Large intestine (tissue), 3 donors: ENCODE data around the gene GLIPR1L1. TPM values are rescaled to one million over a fixed set of nuclear protein-coding genes. Genes with fewer than 3 reads are reported as not detected.

Experiments used
- DNase-seq, 2 donors: peaks; one replicate each; pipeline versions ENCODE4 v3.0.0 to v3.0.0-alpha.2; 2013
- H3K27ac ChIP-seq: one replicate; pipeline ENCODE4 v1.5.1; 2013; ENCODE audit warnings: low read length
- H3K27me3 ChIP-seq: 2 replicates; pipeline ENCODE4 v1.6.1; 2013; ENCODE audit warnings: low read length; ENCODE audit not compliant: control insufficient read depth, insufficient read depth
- H3K36me3 ChIP-seq: 2 replicates; pipeline ENCODE4 v1.6.1; 2013; ENCODE audit warnings: low read length; ENCODE audit not compliant: control insufficient read depth, insufficient read depth
- H3K4me1 ChIP-seq: one replicate; pipeline ENCODE4 v1.6.1; 2013; ENCODE audit warnings: low read length; ENCODE audit not compliant: control insufficient read depth, insufficient read depth
- H3K4me3 ChIP-seq: one replicate; pipeline ENCODE4 v1.5.1; 2013; ENCODE audit warnings: low read length
- H3K9me3 ChIP-seq: one replicate; pipeline ENCODE4 v1.6.1; 2013; ENCODE audit warnings: mild to moderate bottlenecking, low read depth, low read length, moderate library complexity; ENCODE audit not compliant: control insufficient read depth
- WGBS: methylation state at CpG from one replicate; pipeline ENCODE4 v1.1.5; 2013; ENCODE audit warnings: low lambda C conversion rate; ENCODE audit not compliant: insufficient coverage; 5-methylcytosine and 5-hydroxymethylcytosine counted together
- polyA plus RNA-seq: library from polyadenylated mRNA; unstranded; fragments of 120-200 nt; gene quantifications from one replicate; pipeline ENCODE4 v1.2.1, GENCODE V29; 2013

The GLIPR1L1 gene
- polyA plus RNA-seq, 1 donor, result 0.27 TPM

GRCh38 chr12:75390156-75390898 lies 55.9 kb downstream of the GLIPR1L1 start:
- Histone ChIP-seq H3K27ac (no peak overlapping the region), H3K9me3 (no peaks in the 10 kb centered on the region), H3K4me3 (peak overlapping the region; percentile 64), H3K36me3 (no peaks in the 10 kb centered on the region), H3K4me1 (no peaks in the 10 kb centered on the region), H3K27me3 (no peaks in the 10 kb centered on the region)
- DNase-seq, result no peak
- 83% methylated on average over 2 of the region's 6 CpGs for WGBS

GRCh38 chr12:75390899-75391538 lies 56.5 kb downstream of the GLIPR1L1 start, which contains the start of gene GLIPR1L2:
Gene GLIPR1L2, plus strand, starts transcription at chr12:75391089. Its CDS starts 28 bp downstream, at chr12:75391117.
- DNase-seq, result peak; percentile 97
- Histone ChIP-seq H3K27ac (peak within 1 kb of the TSS; percentile 59), H3K4me1 (no peaks in the 10 kb centered on the region), H3K36me3 (no peaks in the 10 kb centered on the region), H3K4me3 (peak within 1 kb of the TSS; percentile 64), H3K27me3 (no peaks in the 10 kb centered on the region), H3K9me3 (no peaks in the 10 kb centered on the region)
- no CpG with 5 or more reads among the region's 36 CpGs for WGBS

- Histone ChIP-seq H3K27me3 (no peaks in the 10 kb centered on the region), H3K4me3 (no peak overlapping the region), H3K36me3 (no peaks in the 10 kb centered on the region), H3K9me3 (no peaks in the 10 kb centered on the region), H3K4me1 (no peaks in the 10 kb centered on the region), H3K27ac (no peak overlapping the region)
- no CpG with 5 or more reads among the region's 1 CpG for WGBS
- DNase-seq, result no peak
These were observed 69.8 kb downstream of the GLIPR1L1 start for GRCh38 chr12:75404231-75404630.

- H3K27me3 ChIP-seq, result no peaks in the 10 kb centered on the region
- no peak overlapping the region for H3K4me3 ChIP-seq
- H3K27ac ChIP-seq, result no peak overlapping the region
- H3K4me1 ChIP-seq, result no peaks in the 10 kb centered on the region
- H3K9me3 ChIP-seq, result no peaks in the 10 kb centered on the region
- no peaks in the 10 kb centered on the region for H3K36me3 ChIP-seq
- no peak for DNase-seq
These were observed 73.2 kb downstream of the GLIPR1L1 start for GRCh38 chr12:75407683-75408082.

- Histone ChIP-seq H3K4me3 (no peak overlapping the region), H3K36me3 (no peaks in the 10 kb centered on the region), H3K27ac (no peak overlapping the region), H3K9me3 (no peaks in the 10 kb centered on the region), H3K4me1 (no peaks in the 10 kb centered on the region), H3K27me3 (no peaks in the 10 kb centered on the region)
- DNase-seq, result no peak
- WGBS, result no CpG with 5 or more reads among the region's 2 CpGs
These were observed 75.4 kb downstream of the GLIPR1L1 start for GRCh38 chr12:75409830-75410229.

GRCh38 chr12:75414671-75415070 lies 80.2 kb downstream of the GLIPR1L1 start:
- Histone ChIP-seq H3K4me1 (no peaks in the 10 kb centered on the region), H3K4me3 (no peak overlapping the region), H3K27ac (no peak overlapping the region), H3K9me3 (no peaks in the 10 kb centered on the region), H3K36me3 (no peaks in the 10 kb centered on the region), H3K27me3 (no peaks in the 10 kb centered on the region)
- DNase-seq, result no peak
- no CpG with 5 or more reads among the region's 1 CpG for WGBS

- no peak overlapping the region for H3K27ac ChIP-seq
- H3K9me3 ChIP-seq, result no peaks in the 10 kb centered on the region
- no peak for DNase-seq
- H3K4me3 ChIP-seq, result no peak overlapping the region
- WGBS, result 90% methylated on average over 2 of the region's 2 CpGs
- no peaks in the 10 kb centered on the region for H3K4me1 ChIP-seq
- H3K36me3 ChIP-seq, result no peaks in the 10 kb centered on the region
- no peaks in the 10 kb centered on the region for H3K27me3 ChIP-seq
These were observed 85.4 kb downstream of the GLIPR1L1 start for GRCh38 chr12:75419841-75420240.

Other genes starting within 250 kb of the GLIPR1L1 start
- gene KCNC2, start 124.8 kb upstream of the GLIPR1L1 start, polyA plus RNA-seq, result 0.42 TPM
- 3.1 TPM for gene CAPS2, start 4.3 kb upstream of the GLIPR1L1 start, polyA plus RNA-seq
- 1.3 TPM for gene GLIPR1L2, start 56.4 kb downstream of the GLIPR1L1 start, polyA plus RNA-seq
- gene GLIPR1, start 146.1 kb downstream of the GLIPR1L1 start, polyA plus RNA-seq, result 14.1 TPM
- 43.8 TPM for gene KRR1, start 176.9 kb downstream of the GLIPR1L1 start, polyA plus RNA-seq